Measurements from ENCODE around the gene HES4.

Gene HES4

DNA sequence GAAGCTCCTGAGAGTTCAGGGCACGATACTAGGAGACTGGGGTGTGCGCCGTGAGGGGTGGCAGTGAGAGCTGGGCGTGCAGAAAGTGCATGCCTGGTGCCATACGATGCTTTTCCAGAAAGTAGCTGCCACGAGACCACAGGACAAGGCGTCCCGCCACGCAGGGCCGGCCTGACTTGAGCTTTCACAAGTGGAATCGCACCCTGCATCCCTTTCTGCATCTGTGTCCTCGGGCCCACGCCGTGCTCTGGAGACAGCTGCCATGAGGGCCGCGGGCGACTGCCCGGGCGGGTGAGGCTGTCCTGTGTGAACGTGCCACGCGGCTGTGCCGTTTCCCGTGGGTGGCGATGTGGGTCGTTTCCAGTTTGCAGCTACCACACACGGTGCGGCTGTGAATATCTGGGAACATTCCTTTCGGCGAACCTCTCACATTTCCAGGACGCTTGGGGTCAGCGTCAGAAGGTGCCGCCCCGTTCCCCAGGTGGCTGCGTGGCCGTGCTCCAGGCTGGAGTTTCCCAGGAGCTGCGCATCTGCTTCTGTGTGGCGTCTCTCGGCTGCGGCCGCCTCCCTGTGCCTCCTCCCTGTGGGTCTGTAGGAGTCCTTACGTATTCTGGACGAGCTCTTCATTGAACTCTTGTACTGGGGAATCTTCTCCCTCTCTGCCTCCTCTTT lies 17.0 kb downstream of the HES4 start:
- TF ChIP-seq, protein P1, sequence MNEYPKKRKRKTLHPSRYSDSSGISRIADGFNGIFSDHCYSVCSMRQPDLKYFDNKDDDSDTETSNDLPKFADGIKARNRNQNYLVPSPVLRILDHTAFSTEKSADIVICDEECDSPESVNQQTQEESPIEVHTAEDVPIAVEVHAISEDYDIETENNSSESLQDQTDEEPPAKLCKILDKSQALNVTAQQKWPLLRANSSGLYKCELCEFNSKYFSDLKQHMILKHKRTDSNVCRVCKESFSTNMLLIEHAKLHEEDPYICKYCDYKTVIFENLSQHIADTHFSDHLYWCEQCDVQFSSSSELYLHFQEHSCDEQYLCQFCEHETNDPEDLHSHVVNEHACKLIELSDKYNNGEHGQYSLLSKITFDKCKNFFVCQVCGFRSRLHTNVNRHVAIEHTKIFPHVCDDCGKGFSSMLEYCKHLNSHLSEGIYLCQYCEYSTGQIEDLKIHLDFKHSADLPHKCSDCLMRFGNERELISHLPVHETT (tag by site-specific recombination; IDR thresholded peaks at IDR 0.05) = no peak
- ChIA-PET POLR2A (interaction anchor here (1.1 to 2.0 kb wide), 2 partner anchors 12 to 19 kb away, joined by 3 to 11 read pairs; no protein-coding TSS in a partner anchor), CTCF (interaction anchor here (0.6 to 4.0 kb wide), 12 partner anchors 11 to 308 kb away, joined by 3 to 53 read pairs (median 4); no protein-coding TSS in a partner anchor)
- no peaks in the 10 kb centered on the region for H3K9me3 ChIP-seq (ENCODE audit: control insufficient read depth, insufficient read depth, low read depth, low read length)
- H3K36me3 ChIP-seq (ENCODE audit: control insufficient read depth in 2 of 2, insufficient read depth in 1 of 2, low read length in 2 of 2) = no peaks in the 10 kb centered on the region
- no peaks in the 10 kb centered on the region for H3K4me1 ChIP-seq (ENCODE audit: control insufficient read depth, insufficient read depth, low read length)
- no peak overlapping the region for H3K4me3 ChIP-seq (ENCODE audit: low read depth, low read length)
- H3K27ac ChIP-seq (ENCODE audit: extremely low read depth, low read depth, low read length) = no peak overlapping the region

DNA sequence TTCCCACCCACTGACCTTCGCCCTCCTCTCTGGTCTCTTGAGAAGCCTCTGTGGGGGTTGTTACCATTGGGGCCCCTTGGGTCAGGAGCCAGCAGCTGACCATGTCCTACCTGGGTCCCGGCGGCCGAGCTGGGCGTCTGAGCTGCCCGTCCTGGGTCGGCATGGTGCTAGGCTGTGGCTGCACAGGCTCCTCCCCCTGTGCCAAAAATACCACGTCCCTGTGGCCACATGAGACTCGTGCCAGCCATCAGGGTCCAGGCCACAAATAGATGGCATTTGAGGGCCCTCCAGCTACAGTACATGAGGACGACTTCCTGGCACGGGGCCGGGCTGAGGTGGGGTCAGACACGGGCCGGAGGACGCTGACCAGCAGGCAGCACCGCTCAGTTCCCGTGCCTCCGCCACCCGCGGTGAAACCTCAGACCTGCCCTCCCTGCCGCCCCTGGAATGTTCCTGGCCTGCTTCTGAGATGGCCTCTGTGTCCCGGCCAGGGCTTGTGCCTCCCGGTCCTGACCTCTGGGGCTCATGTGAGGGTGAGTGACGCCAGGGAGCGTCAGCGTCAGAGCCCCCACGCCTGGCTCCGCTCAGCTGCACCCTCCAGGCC lies 17.8 kb downstream of the HES4 start, which contains the start of gene PERM1:
TSS of gene PERM1 (minus strand) at position 139 of the 604 bp plus-strand sequence. CDS start 1,064 bp downstream, outside the sequence.
- CTCF ChIA-PET = interaction anchor here (1.1 to 4.0 kb wide), 5 partner anchors 12 to 139 kb away, joined by 4 to 53 read pairs (median 15); no protein-coding TSS in a partner anchor
- H3K9me3 ChIP-seq (ENCODE audit: control insufficient read depth, insufficient read depth, low read depth, low read length) = no peaks in the 10 kb centered on the region
- TF ChIP-seq SCRT2 (tag by site-specific recombination; IDR thresholded peaks at IDR 0.05) = no peak
- TF ChIP-seq BCL11A (tag by site-specific recombination; IDR thresholded peaks at IDR 0.05; ENCODE audit: low read depth) = no peak
- TF ChIP-seq ZNF830 (tag by site-specific recombination; IDR thresholded peaks at IDR 0.05; ENCODE audit: low read depth) = no peak
- no peak for TF ChIP-seq BCL11B (tag by site-specific recombination; IDR thresholded peaks at IDR 0.05; ENCODE audit: low read depth)
- TF ChIP-seq ZNF658 (tag by site-specific recombination; IDR thresholded peaks at IDR 0.05) = no peak
- TF ChIP-seq ZNF571 (tag by site-specific recombination; IDR thresholded peaks at IDR 0.05) = no peak
- TF ChIP-seq, protein P2, sequence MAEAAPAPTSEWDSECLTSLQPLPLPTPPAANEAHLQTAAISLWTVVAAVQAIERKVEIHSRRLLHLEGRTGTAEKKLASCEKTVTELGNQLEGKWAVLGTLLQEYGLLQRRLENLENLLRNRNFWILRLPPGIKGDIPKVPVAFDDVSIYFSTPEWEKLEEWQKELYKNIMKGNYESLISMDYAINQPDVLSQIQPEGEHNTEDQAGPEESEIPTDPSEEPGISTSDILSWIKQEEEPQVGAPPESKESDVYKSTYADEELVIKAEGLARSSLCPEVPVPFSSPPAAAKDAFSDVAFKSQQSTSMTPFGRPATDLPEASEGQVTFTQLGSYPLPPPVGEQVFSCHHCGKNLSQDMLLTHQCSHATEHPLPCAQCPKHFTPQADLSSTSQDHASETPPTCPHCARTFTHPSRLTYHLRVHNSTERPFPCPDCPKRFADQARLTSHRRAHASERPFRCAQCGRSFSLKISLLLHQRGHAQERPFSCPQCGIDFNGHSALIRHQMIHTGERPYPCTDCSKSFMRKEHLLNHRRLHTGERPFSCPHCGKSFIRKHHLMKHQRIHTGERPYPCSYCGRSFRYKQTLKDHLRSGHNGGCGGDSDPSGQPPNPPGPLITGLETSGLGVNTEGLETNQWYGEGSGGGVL (tag by site-specific recombination; IDR thresholded peaks at IDR 0.05) = no peak
- no peak for TF ChIP-seq ZNF175 (tag by site-specific recombination; IDR thresholded peaks at IDR 0.05)
- TF ChIP-seq, protein P3, sequence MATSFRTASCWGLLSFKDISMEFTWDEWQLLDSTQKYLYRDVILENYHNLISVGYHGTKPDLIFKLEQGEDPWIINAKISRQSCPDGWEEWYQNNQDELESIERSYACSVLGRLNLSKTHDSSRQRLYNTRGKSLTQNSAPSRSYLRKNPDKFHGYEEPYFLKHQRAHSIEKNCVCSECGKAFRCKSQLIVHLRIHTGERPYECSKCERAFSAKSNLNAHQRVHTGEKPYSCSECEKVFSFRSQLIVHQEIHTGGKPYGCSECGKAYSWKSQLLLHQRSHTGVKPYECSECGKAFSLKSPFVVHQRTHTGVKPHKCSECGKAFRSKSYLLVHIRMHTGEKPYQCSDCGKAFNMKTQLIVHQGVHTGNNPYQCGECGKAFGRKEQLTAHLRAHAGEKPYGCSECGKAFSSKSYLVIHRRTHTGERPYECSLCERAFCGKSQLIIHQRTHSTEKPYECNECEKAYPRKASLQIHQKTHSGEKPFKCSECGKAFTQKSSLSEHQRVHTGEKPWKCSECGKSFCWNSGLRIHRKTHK (tag by site-specific recombination; IDR thresholded peaks at IDR 0.05) = no peak
- TF ChIP-seq ZNF433 (tag by site-specific recombination; IDR thresholded peaks at IDR 0.05; ENCODE audit: low read depth) = no peak
- no peak for TF ChIP-seq ZNF354C (tag by site-specific recombination; IDR thresholded peaks at IDR 0.05; ENCODE audit: borderline replicate concordance, low read depth)
- no peak for TF ChIP-seq MZF1 (tag by site-specific recombination; IDR thresholded peaks at IDR 0.05; ENCODE audit: borderline replicate concordance)
- no peak for TF ChIP-seq ZNF132 (tag by site-specific recombination; IDR thresholded peaks at IDR 0.05; ENCODE audit: borderline replicate concordance)
- POLR2A ChIA-PET = interaction anchor here (1.1 to 2.0 kb wide), 3 partner anchors 13 to 43 kb away, joined by 3 to 11 read pairs (median 3); no protein-coding TSS in a partner anchor
- H3K4me1 ChIP-seq (ENCODE audit: control insufficient read depth, insufficient read depth, low read length) = no peaks in the 10 kb centered on the region
- H3K27ac ChIP-seq (ENCODE audit: extremely low read depth, low read depth, low read length) = no peak within 1 kb of the TSS
- no peaks in the 10 kb centered on the region for H3K36me3 ChIP-seq (ENCODE audit: control insufficient read depth in 2 of 2, insufficient read depth in 1 of 2, low read length in 2 of 2)
- no peak within 1 kb of the TSS for H3K4me3 ChIP-seq (ENCODE audit: low read depth, low read length)

DNA sequence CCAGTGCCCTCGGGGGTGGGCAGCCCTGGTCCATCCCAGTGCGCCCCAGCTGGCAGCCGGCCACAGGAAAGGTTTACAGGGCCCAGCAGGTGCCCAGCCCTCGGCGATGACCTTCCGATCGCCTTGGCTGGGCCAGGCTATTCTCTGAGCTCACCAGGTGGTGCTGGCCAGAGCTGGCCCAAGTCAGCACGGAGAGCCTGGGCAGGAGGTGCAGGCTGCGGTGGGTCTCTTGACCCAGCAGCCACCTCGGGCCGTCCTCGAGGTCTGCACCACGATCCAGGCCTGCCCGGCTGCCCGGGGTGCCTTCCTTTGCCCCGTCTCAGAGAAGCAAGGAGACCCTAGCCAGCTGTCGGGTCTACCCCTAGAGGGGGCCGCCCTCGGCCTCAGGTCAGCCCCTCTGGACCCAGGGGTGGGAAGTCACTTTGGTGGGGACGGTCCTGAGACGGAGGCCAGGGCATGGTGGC lies 18.4 kb downstream of the HES4 start:
- Histone ChIP-seq H3K9me3 (ENCODE audit: control insufficient read depth, insufficient read depth, low read depth, low read length) (no peaks in the 10 kb centered on the region), H3K36me3 (ENCODE audit: control insufficient read depth in 2 of 2, insufficient read depth in 1 of 2, low read length in 2 of 2) (no peaks in the 10 kb centered on the region), H3K27ac (ENCODE audit: extremely low read depth, low read depth, low read length) (no peak overlapping the region), H3K4me3 (ENCODE audit: low read depth, low read length) (no peak overlapping the region), H3K4me1 (ENCODE audit: control insufficient read depth, insufficient read depth, low read length) (no peaks in the 10 kb centered on the region)
- TF ChIP-seq RBAK (tag by site-specific recombination; IDR thresholded peaks at IDR 0.05) (no peak), ZNF24 (tag by site-specific recombination; IDR thresholded peaks at IDR 0.05) (no peak), ZNF843 (tag by site-specific recombination; IDR thresholded peaks at IDR 0.05) (no peak), ZNF558 (tag by site-specific recombination; IDR thresholded peaks at IDR 0.05) (no peak), SCRT1 (tag by site-specific recombination; IDR thresholded peaks at IDR 0.05; ENCODE audit: borderline replicate concordance) (no peak), ZNF169 (tag by site-specific recombination; IDR thresholded peaks at IDR 0.05) (no peak), ZNF768 (tag by site-specific recombination; IDR thresholded peaks at IDR 0.05) (no peak), GLI2 (tag by site-specific recombination; IDR thresholded peaks at IDR 0.05; ENCODE audit: borderline replicate concordance, low read depth) (no peak), ZNF433 (tag by site-specific recombination; IDR thresholded peaks at IDR 0.05; ENCODE audit: low read depth) (no peak), ZNF404 (tag by site-specific recombination; IDR thresholded peaks at IDR 0.05) (no peak), ZNF366 (tag by site-specific recombination; conservative IDR thresholded peaks at IDR 0.05) (no peak)
- ChIA-PET POLR2A (interaction anchor here (1.1 to 1.3 kb wide), 3 partner anchors 9 to 42 kb away, joined by 3 to 5 read pairs (median 3); no protein-coding TSS in a partner anchor), CTCF (interaction anchor here (0.6 to 3.0 kb wide), 3 partner anchors 20 to 310 kb away, joined by 3 to 15 read pairs (median 4); no protein-coding TSS in a partner anchor)

Measured in HEK293 (cell line).